ENCODE results near the gene PLEKHA4.
A peak's percentile ranks its signal among the peaks of the same experiment; 100 is the strongest.

PLEKHA4 gene

DNA sequence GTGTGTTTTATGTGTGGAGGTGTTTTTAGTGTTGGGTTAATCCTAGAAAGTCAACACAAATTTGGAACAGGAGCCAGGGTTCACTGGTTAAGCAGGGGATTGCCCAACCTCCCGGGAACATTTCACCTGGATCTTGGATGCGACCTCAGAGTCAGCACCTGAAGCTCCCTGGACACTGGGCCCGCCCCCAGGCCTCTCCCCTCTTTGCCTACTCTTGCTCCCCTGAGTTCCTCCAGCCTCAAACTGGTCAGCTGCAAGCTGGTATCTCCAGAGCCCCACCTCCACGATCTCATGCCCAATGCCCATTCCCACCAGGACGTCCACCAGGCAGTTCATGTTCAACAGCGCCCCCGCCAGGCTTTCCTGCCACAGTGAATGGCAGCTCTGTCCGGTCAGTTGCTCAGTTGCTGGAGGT, 41.8 kb downstream of the PLEKHA4 start:
- no peak for DNase-seq (ENCODE audit: low read depth)

DNA sequence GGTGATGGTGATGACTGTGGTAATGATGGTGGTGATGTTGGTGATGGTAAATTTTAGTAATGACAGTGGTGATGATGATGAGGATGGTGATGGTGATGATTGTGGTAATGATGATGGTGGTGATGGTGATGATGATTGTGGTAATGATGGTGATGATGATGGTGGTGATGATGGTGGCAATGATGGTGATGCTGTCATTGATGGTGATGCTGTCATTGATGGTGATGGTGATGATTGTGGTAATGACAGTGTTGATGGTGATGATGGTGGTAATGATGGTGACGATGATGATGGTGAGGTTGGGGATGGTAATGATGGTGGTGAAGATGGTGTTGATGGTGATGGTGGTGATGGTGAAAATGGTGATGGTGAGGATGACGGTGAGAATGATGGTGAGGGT, 45.9 kb downstream of the PLEKHA4 start:
- DNase-seq (ENCODE audit: low read depth) = no peak

DNA sequence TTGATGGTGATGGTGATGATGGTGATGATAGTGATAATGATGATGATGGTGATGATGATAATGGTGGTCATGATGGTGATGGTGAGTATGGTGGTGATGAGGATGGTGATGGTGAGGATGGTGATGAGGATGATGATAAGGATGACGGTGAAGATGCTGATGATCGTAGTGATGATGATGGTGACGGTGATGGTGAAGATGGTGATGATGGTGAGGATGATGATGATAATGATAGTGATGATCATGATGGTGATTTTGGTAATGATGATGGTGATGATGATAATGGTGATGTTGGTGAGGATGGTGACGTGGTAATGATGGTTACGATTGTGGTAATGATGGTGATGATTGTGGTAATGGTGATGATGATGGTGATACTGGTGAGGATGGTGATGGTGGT, 46.8 kb downstream of the PLEKHA4 start:
- DNase-seq (ENCODE audit: low read depth) = no peak

DNA sequence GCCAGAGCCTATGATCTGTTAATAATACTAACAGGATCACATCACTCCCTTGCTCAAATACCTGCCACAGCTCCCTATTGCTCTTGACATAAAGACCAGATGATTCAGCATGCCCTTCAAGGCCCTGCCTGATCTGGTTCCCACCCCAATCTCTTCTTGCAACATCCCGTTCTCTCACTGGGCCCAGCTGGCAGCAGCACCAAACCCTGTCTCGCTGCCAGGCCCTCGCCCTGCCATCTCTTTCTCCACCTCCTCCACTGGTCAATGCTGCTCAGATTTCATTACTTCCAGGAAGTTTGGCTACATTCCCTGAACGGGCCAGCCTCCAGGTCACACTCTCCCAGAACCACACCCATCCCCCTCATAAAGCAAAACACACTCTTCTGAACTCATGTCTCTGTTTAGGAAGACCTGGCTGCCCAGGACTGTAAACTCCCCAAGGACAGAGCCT, 49.0 kb downstream of the PLEKHA4 start:
- DNase-seq (ENCODE audit: low read depth) = no peak

DNA sequence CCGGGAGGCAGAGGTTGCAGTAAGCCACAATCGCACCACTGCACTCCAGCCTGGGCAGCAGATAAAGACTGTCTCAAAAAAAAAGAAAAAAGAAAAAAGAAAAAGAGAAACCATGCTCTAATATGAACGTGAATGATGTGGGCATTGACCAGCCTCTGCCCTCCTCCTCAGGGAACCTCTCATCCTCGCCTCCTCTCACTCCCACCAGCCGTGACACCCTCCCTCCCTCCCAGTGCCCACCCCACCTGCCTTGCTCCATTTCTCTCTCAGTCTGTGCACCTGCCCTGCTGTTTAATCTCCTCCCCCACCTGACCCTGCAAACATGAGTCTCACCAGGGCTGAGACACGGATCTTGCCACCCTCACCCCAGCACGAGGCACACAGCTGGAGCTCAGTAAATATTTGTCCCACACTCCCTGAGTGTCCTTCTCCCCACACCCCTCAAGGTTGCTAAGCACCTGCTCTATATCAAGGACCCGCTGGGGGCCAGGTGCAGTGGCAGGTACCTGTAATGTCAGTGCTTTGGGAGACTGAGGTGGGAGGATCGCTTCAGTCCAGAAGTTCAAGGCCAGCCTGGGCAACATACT, 50.1 kb downstream of the PLEKHA4 start:
- DNase-seq (ENCODE audit: low read depth) = no peak

DNA sequence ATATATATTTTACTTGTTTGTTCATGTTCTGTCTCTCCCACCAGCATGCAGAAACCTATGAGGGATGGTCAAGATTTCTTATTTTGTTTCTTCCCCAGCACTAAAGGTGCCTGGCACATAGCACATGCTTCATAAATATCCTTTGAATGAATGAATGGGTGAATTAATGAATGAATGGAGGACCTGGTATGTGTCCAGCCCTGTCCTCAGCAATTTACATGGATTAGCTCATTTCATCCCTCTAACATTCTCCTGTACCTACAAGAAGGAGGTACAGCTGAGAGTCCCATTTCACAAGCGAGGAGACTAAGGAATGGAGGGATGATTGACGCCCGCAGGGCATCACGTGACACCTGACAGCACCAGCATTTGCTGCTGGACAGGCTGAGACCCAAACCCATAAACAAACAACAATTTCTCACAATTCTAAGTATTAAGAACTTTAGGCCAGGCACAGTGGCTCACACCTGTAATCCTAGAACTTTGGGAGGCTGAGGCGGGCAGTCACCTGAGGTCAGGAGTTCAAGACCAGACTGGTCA, 50.8 kb downstream of the PLEKHA4 start:
- DNase-seq (ENCODE audit: low read depth) = no peak

DNA sequence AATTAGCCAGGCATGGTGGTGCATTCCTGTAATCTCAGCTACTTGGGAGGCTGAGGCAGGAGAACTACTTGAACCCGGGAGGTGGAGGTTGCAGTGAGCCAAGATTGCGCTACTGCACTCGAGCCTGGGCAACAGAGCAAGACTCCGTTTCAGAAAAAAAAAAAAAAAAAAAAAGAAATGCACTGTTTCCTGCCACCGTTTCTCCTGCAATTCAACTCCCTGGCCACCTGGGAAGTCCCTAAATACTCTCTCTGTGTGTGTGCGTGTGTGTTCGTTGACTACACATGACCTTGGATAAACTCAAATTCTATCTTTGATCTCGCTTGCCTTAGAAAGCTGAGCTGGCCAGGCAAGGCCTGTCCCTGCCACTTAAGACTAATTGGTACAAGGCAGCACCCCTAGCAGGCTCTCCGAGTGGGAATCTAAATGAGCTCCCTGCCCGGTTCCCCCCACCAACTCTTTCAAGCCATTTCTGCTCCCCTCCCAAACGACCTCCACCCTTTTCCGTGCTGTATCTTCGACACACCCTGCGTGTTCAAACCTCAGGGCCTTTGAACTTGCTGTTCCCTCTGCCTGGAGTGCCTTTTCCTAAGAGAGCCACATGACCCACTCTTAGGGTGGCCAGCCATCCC, 52.4 kb downstream of the PLEKHA4 start:
- no peak for DNase-seq (ENCODE audit: low read depth)

DNA sequence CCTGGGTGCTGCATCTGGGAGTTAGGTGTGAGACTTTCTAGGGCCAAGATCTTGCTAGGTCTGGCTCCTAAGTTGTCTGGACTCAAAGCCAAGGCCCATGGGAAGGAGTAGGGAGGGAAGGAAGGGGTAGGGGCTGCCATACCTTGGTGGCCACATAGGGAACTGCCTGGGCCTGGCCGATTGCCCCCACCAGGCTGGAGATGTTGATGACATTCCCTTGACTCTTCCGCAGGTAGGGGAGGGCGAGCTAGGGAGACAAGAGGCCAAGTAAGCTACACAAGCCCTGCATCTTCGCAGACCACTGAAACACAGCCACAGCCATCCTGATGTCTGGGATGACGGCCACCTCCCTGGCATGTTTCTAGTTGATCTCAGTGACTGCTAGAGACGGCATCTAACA, 53.5 kb downstream of the PLEKHA4 start:
- DNase-seq (ENCODE audit: low read depth) = no peak

DNA sequence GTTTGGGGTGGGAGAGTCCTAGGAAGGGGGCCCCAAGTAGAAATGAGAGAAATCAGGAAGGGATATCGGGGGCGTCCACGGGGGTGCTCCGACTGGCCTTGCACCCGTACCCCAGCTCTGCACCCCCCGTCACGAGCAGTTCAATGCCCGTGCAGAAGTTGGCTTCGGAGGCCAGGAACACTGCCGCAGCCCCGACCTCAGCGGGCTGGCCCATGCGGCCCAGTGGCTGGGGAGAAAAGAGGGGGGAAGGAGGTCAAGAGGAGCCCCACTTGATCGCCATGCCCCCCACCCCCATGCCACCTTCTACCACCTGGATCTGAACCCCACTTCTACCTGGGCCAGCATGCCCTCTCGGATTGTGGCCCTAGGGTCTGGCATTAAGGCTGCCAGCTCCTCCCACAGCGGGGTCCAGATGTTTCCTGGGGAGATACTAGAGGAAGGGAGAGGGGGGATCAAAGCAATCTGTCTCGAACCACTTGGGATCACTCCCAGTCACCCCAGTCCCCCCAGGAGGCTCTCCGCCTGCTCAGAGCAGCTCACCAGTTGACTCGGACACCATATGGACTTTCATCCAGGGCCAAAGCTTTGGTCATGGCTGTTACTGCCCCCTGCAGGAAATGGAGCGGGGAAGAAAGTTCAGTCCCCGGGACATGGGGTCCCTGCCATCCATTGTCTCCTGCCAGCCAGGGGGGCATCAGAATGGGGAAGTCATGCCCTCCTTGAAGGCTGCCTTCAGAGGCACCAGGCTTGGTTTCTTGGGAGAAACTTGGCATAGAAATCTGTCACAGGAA, 55.1 kb downstream of the PLEKHA4 start:
- no peak for DNase-seq (ENCODE audit: low read depth)

DNA sequence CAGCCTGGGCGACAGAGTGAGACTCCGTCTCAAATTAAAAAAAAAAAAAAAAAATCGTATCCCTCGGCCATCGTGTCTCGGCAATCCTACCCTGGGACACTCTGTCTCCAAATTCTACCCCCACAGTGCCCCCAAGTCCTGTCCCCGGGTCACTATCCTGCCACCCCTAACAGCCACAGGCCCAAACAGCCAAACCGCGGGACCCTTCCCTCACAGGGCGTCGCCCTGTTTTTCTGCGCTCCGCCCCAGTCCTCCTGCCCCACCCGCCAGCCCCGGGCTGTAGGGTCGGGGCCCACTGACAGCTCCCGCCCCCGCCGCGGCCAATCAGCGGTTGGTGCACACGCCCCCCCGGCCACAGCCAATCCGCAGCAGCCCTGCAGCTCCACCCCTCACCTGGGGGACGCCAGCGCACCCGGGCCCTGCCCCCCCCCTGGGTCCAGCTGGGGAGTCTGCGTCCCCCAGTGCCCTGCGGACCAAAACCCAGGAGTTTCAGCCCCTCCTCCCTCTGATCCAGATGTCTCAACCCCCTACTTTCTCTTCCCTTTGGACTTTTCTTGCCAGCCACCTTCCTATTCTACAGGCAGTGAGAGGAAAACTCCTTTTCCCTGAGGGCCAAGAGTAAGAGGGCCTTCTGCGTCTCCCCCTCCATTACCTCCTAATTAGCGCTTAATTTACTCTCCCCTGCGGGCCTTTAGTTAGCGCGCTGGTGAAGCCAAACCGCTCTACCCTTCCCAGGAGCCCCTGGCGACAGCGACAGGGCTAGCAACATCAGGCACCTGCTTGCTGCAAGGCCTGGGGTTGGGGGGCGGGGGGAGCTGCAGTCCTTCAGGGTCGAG, 56.1 kb downstream of the PLEKHA4 start:
- no peak for DNase-seq (ENCODE audit: low read depth)

DNA sequence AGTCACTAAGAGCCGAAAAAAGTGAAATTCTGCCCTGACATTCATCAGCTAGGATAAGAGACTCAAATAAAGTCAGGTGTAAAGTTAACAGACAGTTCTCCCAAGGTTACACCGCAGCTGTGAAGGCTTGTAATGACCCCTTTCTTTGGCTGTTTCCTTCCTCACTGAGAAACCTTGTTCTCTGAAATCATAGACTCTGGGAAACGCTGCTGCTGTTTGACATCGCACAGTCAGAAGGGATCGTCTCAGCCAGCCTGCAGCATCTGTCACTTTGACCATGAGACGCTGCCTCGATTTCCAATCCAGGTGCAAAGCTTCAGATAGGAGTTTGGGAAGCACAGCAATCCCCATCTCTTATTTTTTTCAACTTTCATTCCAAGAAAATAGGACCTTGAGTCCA, 58.3 kb downstream of the PLEKHA4 start:
- no peak for DNase-seq (ENCODE audit: low read depth)

DNA sequence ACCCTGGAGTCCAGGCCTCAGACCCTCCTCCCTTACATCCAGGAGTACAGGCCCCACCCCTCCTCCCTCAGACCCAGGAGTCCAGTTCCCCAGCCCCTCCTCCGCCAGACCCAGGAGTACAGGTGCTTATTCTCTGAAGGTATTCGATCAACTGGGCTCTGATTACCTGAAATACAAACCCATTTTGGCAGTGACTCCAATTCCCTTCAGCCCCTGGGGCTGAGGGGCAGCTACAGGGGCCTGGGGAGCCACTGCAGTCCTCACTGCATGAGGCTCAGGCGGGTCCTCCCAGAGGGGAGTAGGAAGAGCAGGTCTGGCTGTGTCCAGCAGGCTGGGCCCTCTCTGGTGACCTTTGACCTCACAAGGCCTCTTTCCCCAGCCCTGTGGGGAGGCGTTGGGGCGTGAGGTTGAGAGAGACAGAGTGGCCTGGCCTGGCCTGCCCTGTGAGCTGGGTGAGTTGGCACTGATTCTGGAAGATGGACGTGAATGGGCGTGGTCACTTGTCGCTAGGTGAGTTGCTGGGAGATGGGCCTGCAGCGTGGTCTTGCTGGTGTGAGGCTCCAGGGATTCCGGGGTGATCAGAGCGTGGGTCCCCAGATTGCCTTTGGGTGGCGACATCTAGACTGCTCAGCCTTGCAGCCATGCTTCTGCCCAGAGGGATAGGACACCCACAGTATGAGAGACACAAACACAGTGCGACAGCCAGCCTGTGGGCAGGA, 60.7 kb downstream of the PLEKHA4 start:
- DNase-seq (ENCODE audit: low read depth) = no peak

DNA sequence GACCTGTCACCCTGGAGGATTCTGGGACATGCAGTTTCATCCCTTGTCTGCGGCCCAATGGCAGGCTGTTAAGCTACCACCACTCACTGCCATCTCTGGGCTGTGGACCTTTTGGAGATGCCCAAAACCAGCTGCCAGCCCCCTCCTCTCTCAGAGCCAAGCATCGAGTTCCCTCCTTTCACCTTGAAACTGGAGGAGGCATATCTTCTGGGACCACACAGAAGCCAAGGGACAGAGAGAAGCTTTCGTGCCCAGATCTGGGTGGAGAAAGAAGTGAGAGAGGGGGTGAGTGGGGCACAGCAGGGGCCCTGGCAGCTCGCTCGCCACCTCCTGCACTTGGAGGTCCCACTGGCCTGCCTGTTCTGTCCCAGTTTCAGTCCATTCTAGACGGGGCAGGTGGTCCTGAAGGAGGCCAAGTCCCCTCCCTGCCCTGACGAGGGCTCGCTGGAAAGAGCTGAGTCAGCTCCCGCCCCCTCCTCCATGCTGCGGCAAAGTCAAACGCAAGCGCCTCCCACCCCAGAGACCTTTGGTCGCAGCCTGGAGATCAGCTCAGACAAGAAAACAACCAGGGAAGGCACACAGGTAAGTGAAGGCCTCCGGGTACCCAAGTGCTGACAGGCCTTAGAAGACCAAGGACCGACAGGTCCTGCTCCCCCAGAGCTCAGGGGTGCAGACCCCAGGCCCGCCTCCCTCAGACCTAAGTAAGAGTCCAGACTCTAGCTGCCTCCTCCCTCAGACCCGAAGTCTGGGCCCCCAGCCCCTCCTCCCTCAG, 61.4 kb downstream of the PLEKHA4 start:
- no peak for DNase-seq (ENCODE audit: low read depth)

DNA sequence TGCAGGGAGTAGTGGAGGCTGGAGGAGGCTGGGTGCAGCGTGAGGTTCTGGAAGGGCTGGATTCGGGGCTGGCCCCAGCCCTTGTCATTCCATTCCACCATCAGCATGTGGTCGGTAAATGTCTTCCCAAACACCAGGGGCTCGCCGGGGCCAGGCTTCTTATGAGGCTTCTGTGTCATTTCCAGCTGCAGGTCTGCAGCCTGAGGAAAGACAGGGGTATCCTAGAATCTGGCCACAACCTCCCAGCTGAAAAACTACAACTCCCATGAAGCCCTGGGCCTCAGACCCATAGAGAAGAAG, 61.9 kb downstream of the PLEKHA4 start:
- DNase-seq (ENCODE audit: low read depth) = peak; percentile 27

DNA sequence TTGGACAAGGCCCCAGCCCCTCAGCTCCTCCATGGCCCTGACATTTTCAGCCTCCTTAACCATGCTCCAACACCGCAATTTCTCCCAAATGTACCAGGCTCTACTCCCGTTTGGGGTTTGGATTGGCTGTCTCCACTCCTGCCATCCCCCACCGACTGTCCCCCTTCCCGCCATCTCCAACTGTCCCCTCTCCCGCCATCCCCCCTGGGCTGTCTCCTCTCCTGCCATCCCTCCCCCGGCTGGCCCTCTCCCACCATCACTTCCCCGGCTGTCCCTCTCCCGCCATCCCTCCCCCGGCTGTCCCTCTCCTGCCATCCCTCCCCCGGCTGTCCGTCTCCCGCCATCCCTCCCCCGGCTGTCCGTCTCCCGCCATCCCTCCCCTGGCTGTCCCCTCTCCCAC, 63.0 kb downstream of the PLEKHA4 start:
- no peak for DNase-seq (ENCODE audit: low read depth)

DNA sequence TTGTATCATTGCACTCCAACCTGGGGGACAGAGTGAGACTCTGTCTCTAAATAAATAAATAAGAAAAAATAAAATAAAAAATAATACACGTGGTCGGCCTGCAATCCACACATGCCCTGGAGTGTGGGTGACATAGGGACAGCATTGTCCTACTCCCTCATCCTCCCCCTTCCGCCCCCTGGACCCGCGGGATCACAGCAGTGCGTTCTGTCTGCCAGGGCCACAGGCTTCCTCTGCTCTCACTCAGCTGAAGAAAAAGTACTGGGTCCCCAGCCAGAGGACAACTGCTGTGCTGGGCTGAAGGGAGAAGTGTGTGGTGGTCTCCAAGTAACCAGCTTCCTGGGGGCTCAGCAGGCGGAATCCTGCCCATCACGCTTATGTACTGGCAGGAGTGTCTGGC, 63.9 kb downstream of the PLEKHA4 start:
- DNase-seq (ENCODE audit: low read depth) = no peak

DNA sequence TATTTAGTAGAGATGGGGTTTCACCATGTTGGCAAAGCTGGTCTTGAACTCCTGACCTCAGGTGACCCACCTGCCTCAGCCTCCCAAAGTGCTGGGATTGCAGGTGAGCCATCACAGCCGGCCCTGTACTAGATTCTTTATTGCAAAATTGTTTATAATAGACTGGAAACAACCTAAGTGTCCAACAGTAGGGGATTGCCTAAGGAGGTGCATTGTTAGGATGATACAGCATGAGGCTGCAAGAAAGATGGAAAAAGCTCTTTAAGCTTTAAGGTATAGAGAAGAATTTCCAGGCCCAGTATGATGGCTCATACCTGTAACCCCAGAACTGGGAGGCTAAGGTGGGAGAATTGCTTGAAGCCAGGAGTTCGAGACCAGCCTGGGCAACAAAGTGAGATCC, 65.8 kb downstream of the PLEKHA4 start:
- DNase-seq (ENCODE audit: low read depth) = no peak

DNA sequence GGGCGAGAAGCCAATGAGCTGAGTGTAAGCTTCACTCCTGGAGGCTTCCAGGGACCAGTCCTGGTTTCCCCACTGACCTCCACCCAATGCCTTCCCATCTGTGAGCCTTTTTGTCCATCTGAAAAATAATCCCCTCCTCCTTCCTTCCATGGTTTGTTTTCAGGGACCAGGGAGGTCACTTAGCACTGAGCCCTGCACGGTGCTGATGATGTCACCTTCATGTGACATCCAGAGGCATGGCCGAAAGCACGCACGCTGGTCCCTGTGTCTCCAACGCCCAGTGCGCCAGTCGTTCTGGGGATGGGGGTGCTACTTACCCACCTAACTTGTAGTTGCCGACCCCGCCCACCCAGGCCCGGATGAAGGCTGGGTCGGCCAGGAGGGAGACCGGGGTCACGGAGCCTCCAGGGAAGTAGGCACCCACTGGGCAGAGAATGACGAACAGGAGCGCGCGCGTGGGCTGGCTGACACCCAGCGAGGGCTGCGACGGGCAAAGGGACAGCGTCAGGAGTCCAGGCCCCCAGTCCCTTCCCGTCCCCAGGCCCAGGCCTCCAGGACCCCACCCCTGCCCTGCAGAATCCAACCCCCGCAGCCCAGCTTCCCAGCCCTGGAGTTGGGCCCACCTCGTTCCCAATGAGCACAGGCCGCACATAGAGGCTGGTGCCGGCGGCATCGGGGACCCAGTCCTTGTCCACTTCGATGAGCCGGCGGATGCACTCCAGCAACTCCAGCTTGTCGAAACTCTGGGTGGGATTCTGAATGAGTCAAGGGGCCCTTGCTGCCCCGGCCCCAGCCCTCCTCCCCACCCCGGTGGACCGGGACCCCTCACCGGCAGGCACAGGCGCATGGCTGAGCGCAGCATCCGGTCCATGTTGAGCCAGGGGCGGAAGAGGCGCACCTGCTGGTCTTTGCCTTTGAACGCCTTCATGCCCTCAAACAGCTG, 68.8 kb downstream of the PLEKHA4 start:
- DNase-seq (ENCODE audit: low read depth) = no peak

DNA sequence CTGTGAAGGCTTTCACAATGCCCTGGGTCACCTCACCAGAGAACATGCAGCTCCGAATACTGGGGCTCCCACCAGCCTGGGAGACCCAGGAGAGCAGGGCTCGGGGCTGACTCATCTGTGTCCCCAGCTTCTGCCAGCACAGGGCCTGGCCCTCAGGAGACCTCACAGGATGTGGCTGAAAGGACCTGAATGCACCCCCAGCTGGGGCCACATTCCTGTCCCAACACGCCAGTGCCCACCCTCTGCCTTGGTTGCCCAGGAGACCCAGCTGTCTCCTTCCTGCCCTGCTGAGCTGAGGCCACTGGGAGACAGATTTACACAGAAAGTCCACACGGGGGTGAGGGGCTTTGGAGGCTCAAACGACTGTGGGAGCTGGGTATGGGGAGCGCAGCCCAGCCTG, 69.5 kb downstream of the PLEKHA4 start:
- no peak for DNase-seq (ENCODE audit: low read depth)

DNA sequence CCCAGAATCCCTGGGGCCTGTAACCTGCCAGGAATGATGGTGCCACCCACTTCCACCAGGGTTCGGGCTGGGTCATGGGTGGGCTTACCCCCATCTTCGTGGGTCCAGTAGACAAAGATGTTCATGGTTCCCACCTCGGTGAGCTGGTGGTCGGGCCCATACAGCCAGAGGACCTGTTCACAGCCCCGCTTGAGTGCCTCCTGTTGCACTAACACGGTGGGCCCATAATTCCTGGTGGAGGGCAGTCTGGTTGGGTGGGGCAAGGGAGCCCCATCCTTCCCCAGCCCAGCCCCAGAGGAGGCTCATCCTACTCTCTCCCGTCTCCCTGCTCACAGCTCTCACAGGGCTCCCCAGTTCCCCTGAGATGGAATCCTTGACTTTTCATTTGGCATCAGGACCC, 71.3 kb downstream of the PLEKHA4 start:
- DNase-seq (ENCODE audit: low read depth) = no peak

Data from T follicular helper cell (primary cell).